IPS-18a (cell line): Measurements from ENCODE around the gene GPR108.

Source experiments
- H3K27ac ChIP-seq: one replicate; pipeline ENCODE4 v1.5.1; 2013; ENCODE audit warnings: low read length
- H3K27me3 ChIP-seq: one replicate; pipeline ENCODE4 v1.6.1; 2013; ENCODE audit warnings: mild to moderate bottlenecking, low read length; ENCODE audit not compliant: control insufficient read depth, insufficient read depth
- H3K36me3 ChIP-seq: one replicate; pipeline ENCODE4 v1.6.1; 2013; ENCODE audit warnings: low read depth, low read length; ENCODE audit not compliant: control insufficient read depth
- H3K4me1 ChIP-seq: one replicate; pipeline ENCODE4 v1.6.1; 2013; ENCODE audit warnings: low read depth, low read length; ENCODE audit not compliant: control insufficient read depth
- H3K4me3 ChIP-seq: one replicate; pipeline ENCODE4 v1.5.1; 2013; ENCODE audit warnings: low read length
- H3K9ac ChIP-seq: one replicate; pipeline ENCODE4 v1.6.1; 2013; ENCODE audit warnings: mild to moderate bottlenecking, low read length, moderate library complexity
- H3K9me3 ChIP-seq: one replicate; pipeline ENCODE4 v1.6.1; 2013; ENCODE audit warnings: low read depth, low read length; ENCODE audit not compliant: control insufficient read depth

The GPR108 gene

GRCh38 chr19:6733338-6734095, 3.9 kb downstream of the GPR108 start:
- no peaks in the 10 kb centered on the region for H3K36me3 ChIP-seq
- no peaks in the 10 kb centered on the region for H3K9me3 ChIP-seq
- H3K27ac ChIP-seq, result no peak overlapping the region
- no peak overlapping the region for H3K4me3 ChIP-seq
- peaks cover 29% of the 10 kb centered on the region for H3K4me1 ChIP-seq
- H3K27me3 ChIP-seq, result no peaks in the 10 kb centered on the region
- H3K9ac ChIP-seq, result no peak overlapping the region

GRCh38 chr19:6732803-6733337, 4.5 kb downstream of the GPR108 start:
- Histone ChIP-seq H3K9ac (no peak overlapping the region), H3K4me1 (peaks cover 22% of the 10 kb centered on the region), H3K4me3 (no peak overlapping the region), H3K9me3 (no peaks in the 10 kb centered on the region), H3K27ac (no peak overlapping the region), H3K36me3 (no peaks in the 10 kb centered on the region), H3K27me3 (no peaks in the 10 kb centered on the region)

- peaks cover 22% of the 10 kb centered on the region for H3K4me1 ChIP-seq
- no peak overlapping the region for H3K9ac ChIP-seq
- H3K27me3 ChIP-seq, result no peaks in the 10 kb centered on the region
- no peaks in the 10 kb centered on the region for H3K36me3 ChIP-seq
- no peaks in the 10 kb centered on the region for H3K9me3 ChIP-seq
- H3K4me3 ChIP-seq, result no peak overlapping the region
- H3K27ac ChIP-seq, result no peak overlapping the region
Observed at GRCh38 chr19:6731822-6732221, 5.6 kb downstream of the GPR108 start.

- Histone ChIP-seq H3K27ac (no peak overlapping the region), H3K4me3 (no peak overlapping the region), H3K36me3 (no peaks in the 10 kb centered on the region)
Observed at GRCh38 chr19:6730941-6731670, 6.3 kb downstream of the GPR108 start.

GRCh38 chr19:6730153-6730804, 7.1 kb downstream of the GPR108 start:
- Histone ChIP-seq H3K4me3 (no peak overlapping the region), H3K27ac (no peak overlapping the region), H3K9ac (no peak overlapping the region), H3K27me3 (no peaks in the 10 kb centered on the region), H3K9me3 (no peaks in the 10 kb centered on the region), H3K4me1 (peaks cover 7% of the 10 kb centered on the region), H3K36me3 (no peaks in the 10 kb centered on the region)

More at GRCh38 chr19:6730941-6731670, 6.3 kb downstream of the GPR108 start:
- Histone ChIP-seq H3K27me3 (no peaks in the 10 kb centered on the region), H3K4me1 (peaks cover 15% of the 10 kb centered on the region), H3K9me3 (no peaks in the 10 kb centered on the region), H3K9ac (no peak overlapping the region)

GRCh38 chr19:6729573-6730152, 7.7 kb downstream of the GPR108 start:
- Histone ChIP-seq H3K9me3 (no peaks in the 10 kb centered on the region), H3K27me3 (no peaks in the 10 kb centered on the region), H3K4me3 (no peak overlapping the region), H3K27ac (no peak overlapping the region), H3K9ac (no peak overlapping the region), H3K36me3 (no peaks in the 10 kb centered on the region), H3K4me1 (peaks cover 3% of the 10 kb centered on the region)

GRCh38 chr19:6728346-6728745, 9.0 kb downstream of the GPR108 start:
- no peak overlapping the region for H3K9ac ChIP-seq
- H3K9me3 ChIP-seq, result no peaks in the 10 kb centered on the region
- peaks cover 3% of the 10 kb centered on the region for H3K4me1 ChIP-seq
- no peak overlapping the region for H3K4me3 ChIP-seq
- H3K36me3 ChIP-seq, result no peaks in the 10 kb centered on the region
- H3K27me3 ChIP-seq, result no peaks in the 10 kb centered on the region
- no peak overlapping the region for H3K27ac ChIP-seq

GRCh38 chr19:6725513-6726231, 11.7 kb downstream of the GPR108 start:
- H3K27me3 ChIP-seq, result no peaks in the 10 kb centered on the region
- no peaks in the 10 kb centered on the region for H3K9me3 ChIP-seq
- no peak overlapping the region for H3K4me3 ChIP-seq
- H3K4me1 ChIP-seq, result peaks cover 3% of the 10 kb centered on the region
- no peak overlapping the region for H3K9ac ChIP-seq
- H3K27ac ChIP-seq, result no peak overlapping the region
- H3K36me3 ChIP-seq, result no peaks in the 10 kb centered on the region

GRCh38 chr19:6724631-6725492, 12.5 kb downstream of the GPR108 start:
- H3K27me3 ChIP-seq, result no peaks in the 10 kb centered on the region
- H3K4me1 ChIP-seq, result peaks cover 1% of the 10 kb centered on the region
- H3K4me3 ChIP-seq, result no peak overlapping the region
- H3K9me3 ChIP-seq, result no peaks in the 10 kb centered on the region
- H3K27ac ChIP-seq, result no peak overlapping the region
- no peak overlapping the region for H3K9ac ChIP-seq
- H3K36me3 ChIP-seq, result no peaks in the 10 kb centered on the region

- Histone ChIP-seq H3K4me3 (no peak overlapping the region), H3K36me3 (no peaks in the 10 kb centered on the region), H3K9me3 (no peaks in the 10 kb centered on the region), H3K4me1 (no peaks in the 10 kb centered on the region), H3K27me3 (no peaks in the 10 kb centered on the region), H3K27ac (no peak overlapping the region), H3K9ac (no peak overlapping the region)
Observed at GRCh38 chr19:6723738-6724137, 13.6 kb downstream of the GPR108 start.
